ENCODE measurements around the gene RNF213. TPM values are rescaled to one million over a fixed set of nuclear protein-coding genes. Genes with fewer than 3 reads are reported as not detected.

The RNF213 gene
- total RNA-seq, 1 experiment from 2014 or later: 44.5 TPM

DNA sequence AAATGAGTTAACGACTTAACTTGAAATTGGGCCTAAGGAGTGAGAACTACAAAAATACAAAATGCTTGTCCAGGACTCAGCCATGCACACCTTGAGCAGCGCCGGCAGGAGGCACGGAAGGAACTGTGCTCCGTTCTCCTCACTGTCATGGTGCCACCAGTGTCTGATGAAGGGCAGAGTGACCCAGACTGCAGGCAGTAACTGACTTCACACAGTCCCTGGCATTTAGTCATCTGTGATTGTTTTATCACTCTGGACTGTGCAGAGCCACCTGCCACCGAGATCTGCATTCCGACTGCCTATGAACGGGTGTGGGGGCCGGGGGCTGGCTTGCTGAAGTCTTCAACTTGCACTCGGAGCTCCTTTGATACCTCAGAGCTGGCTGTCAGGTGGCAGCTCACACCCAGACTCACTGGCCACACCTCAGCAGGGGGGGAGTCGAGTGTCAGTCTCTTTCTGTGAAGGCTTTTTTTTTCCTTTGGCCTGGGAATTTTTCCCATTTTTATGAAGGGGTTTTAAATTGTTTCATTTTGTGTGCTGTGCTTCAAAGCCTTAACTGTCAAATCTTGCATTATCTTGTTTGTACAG lies 134.1 kb downstream of the RNF213 start:
- Histone ChIP-seq H3K4me3 (replicated peaks in 1 of 2; ENCODE audit: low read depth in 1 of 2, low read length in 2 of 2) (no peak overlapping the region), H3K4me1 (ENCODE audit: control insufficient read depth in 1 of 2, insufficient read depth in 2 of 2, low read length in 2 of 2) (0 out of 4 replicates have a peak, but pooled peaks cover 0 to 2% of the 10 kb centered on the region in 2 experiments), H4K20me1 (ENCODE audit: insufficient read depth) (no peaks in the 10 kb centered on the region), H3K27me3 (ENCODE audit: insufficient read depth, low read length) (no peaks in the 10 kb centered on the region), H3K36me3 (ENCODE audit: control insufficient read depth in 1 of 2, insufficient read depth in 2 of 2, low read length in 2 of 2) (peaks cover 4% of the 10 kb centered on the region in 2 experiments; a peak in 1 of 4 replicates), H2AFZ (ENCODE audit: low read depth, low read length, poor library complexity, severe bottlenecking) (no peak overlapping the region), H3K79me2 (ENCODE audit: insufficient read depth, low read length) (no peaks in the 10 kb centered on the region), H3K9me3 (ENCODE audit: control insufficient read depth in 1 of 2, insufficient read depth in 1 of 2, low read depth in 1 of 2, low read length in 2 of 2) (no peaks in the 10 kb centered on the region), H3K4me2 (ENCODE audit: low read length) (no peak overlapping the region), H3K27ac (ENCODE audit: low read depth, low read length) (no peak overlapping the region), H3K9me2 (ENCODE audit: insufficient read depth) (no peaks in the 10 kb centered on the region), H3K9ac (ENCODE audit: low read length) (no peak overlapping the region)
- DNase-seq (ENCODE audit: low read depth, low spot score): no peak
- TF ChIP-seq, protein P1, sequence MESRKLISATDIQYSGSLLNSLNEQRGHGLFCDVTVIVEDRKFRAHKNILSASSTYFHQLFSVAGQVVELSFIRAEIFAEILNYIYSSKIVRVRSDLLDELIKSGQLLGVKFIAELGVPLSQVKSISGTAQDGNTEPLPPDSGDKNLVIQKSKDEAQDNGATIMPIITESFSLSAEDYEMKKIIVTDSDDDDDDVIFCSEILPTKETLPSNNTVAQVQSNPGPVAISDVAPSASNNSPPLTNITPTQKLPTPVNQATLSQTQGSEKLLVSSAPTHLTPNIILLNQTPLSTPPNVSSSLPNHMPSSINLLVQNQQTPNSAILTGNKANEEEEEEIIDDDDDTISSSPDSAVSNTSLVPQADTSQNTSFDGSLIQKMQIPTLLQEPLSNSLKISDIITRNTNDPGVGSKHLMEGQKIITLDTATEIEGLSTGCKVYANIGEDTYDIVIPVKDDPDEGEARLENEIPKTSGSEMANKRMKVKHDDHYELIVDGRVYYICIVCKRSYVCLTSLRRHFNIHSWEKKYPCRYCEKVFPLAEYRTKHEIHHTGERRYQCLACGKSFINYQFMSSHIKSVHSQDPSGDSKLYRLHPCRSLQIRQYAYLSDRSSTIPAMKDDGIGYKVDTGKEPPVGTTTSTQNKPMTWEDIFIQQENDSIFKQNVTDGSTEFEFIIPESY (IDR thresholded peaks at IDR 0.05; ENCODE audit: extremely low read depth, insufficient replicate concordance, low read length): no peak
- TF ChIP-seq SRF (IDR thresholded peaks at IDR 0.05; ENCODE audit: low read depth) (no peak), POLR2AphosphoS5 (IDR thresholded peaks at IDR 0.05; ENCODE audit: low read depth, low read length) (no peak), SIN3A (IDR thresholded peaks at IDR 0.05; ENCODE audit: low read depth) (no peak), SP1 (IDR thresholded peaks at IDR 0.05; ENCODE audit: low read depth) (no peak), EZH2phosphoT487 (IDR thresholded peaks at IDR 0.05; ENCODE audit: borderline replicate concordance) (no peak), EZH2 (IDR thresholded peaks at IDR 0.05) (no peak), JUND (IDR thresholded peaks at IDR 0.05) (no peak), POLR2A (IDR thresholded peaks at IDR 0.05; ENCODE audit: borderline replicate concordance, extremely low read depth, insufficient read depth, insufficient read length) (no peak), ELF1 (IDR thresholded peaks at IDR 0.05; ENCODE audit: borderline replicate concordance, low read depth) (no peak)
- TF ChIP-seq, protein P2, sequence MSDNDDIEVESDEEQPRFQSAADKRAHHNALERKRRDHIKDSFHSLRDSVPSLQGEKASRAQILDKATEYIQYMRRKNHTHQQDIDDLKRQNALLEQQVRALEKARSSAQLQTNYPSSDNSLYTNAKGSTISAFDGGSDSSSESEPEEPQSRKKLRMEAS (IDR thresholded peaks at IDR 0.05): no peak
- TF ChIP-seq, protein P3, sequence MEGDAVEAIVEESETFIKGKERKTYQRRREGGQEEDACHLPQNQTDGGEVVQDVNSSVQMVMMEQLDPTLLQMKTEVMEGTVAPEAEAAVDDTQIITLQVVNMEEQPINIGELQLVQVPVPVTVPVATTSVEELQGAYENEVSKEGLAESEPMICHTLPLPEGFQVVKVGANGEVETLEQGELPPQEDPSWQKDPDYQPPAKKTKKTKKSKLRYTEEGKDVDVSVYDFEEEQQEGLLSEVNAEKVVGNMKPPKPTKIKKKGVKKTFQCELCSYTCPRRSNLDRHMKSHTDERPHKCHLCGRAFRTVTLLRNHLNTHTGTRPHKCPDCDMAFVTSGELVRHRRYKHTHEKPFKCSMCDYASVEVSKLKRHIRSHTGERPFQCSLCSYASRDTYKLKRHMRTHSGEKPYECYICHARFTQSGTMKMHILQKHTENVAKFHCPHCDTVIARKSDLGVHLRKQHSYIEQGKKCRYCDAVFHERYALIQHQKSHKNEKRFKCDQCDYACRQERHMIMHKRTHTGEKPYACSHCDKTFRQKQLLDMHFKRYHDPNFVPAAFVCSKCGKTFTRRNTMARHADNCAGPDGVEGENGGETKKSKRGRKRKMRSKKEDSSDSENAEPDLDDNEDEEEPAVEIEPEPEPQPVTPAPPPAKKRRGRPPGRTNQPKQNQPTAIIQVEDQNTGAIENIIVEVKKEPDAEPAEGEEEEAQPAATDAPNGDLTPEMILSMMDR (IDR thresholded peaks at IDR 0.05 in 2 of 3, conservative IDR thresholded peaks at IDR 0.05 in 1 of 3; ENCODE audit: borderline replicate concordance in 1 of 3, insufficient read depth in 1 of 3, low read depth in 2 of 3, low read length in 2 of 3): no peak
- no peak for ATAC-seq
- BruUV-seq (replicated peaks): no TSS peak
- CTCF ChIA-PET: no interaction called here
- RAD21 ChIA-PET (ENCODE audit: low non-redundant PET in 1 of 2, low total read pairs in 2 of 2, uncharacterized antibody in 2 of 2, unreplicated experiment in 2 of 2): interaction anchor here in 1 of 2 experiments (0.7 kb wide), 1 partner anchor 176 kb away, joined by 3 read pairs; no protein-coding TSS in a partner anchor
- POLR2A ChIA-PET: no interaction called here
- intact Hi-C loops (cut with micrococcal nuclease): no loop called here
